ENCODE data around the gene DPPA3.

- TF ChIP-seq ATF6 (CRISPR knock-in tag; conservative IDR thresholded peaks at IDR 0.05) = no peak
- TF ChIP-seq, protein P1, sequence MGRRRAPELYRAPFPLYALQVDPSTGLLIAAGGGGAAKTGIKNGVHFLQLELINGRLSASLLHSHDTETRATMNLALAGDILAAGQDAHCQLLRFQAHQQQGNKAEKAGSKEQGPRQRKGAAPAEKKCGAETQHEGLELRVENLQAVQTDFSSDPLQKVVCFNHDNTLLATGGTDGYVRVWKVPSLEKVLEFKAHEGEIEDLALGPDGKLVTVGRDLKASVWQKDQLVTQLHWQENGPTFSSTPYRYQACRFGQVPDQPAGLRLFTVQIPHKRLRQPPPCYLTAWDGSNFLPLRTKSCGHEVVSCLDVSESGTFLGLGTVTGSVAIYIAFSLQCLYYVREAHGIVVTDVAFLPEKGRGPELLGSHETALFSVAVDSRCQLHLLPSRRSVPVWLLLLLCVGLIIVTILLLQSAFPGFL (CRISPR knock-in tag; IDR thresholded peaks at IDR 0.05) = no peak
- no peak for TF ChIP-seq KLF6 (CRISPR knock-in tag; IDR thresholded peaks at IDR 0.05)
Observed at GRCh38 chr12:7681535-7681934, 29.7 kb upstream of the DPPA3 start.

Data from HepG2 (cell line).